ENCODE measurements around the gene BACH1.

- TF ChIP-seq CTCF (IDR thresholded peaks at IDR 0.05; ENCODE audit: control extremely low read depth in 1 of 3, insufficient read depth in 1 of 3, low read depth in 1 of 3, low read length in 3 of 3) (no peak), SUZ12 (IDR thresholded peaks at IDR 0.05; ENCODE audit: low read length) (no peak), RNF2 (IDR thresholded peaks at IDR 0.05; ENCODE audit: borderline replicate concordance, low read depth, low read length, missing control alignments, poor library complexity, severe bottlenecking) (no peak), EZH2 (IDR thresholded peaks at IDR 0.05; ENCODE audit: low read depth, low read length, severe bottlenecking) (no peak), CEBPB (IDR thresholded peaks at IDR 0.05; ENCODE audit: low read depth, low read length) (no peak), ATF2 (IDR thresholded peaks at IDR 0.05; ENCODE audit: low read length) (no peak)
Observed at GRCh38 chr21:29265690-29266479, 32.8 kb upstream of the BACH1 start.

Measured in H1 (cell line).